Measurements from ENCODE around the gene ARHGAP32. TPM values are rescaled to one million over a fixed set of nuclear protein-coding genes. Genes with fewer than 3 reads are reported as not detected.
A peak's percentile ranks its signal among the peaks of the same experiment; 100 is the strongest.

ARHGAP32 gene
- polyA plus RNA-seq, 1 experiment, result 6.1 TPM

GRCh38 chr11:129223701-129224149 lies 31.6 kb upstream of the ARHGAP32 start:
- DNase-seq (ENCODE audit: low read depth), result peak; percentile 26
- Histone ChIP-seq H3K4me3 (ENCODE audit: low read depth, low read length) (no peak overlapping the region), H3K36me3 (ENCODE audit: control insufficient read depth, insufficient read depth, low read length) (no peaks in the 10 kb centered on the region), H3K27me3 (ENCODE audit: control insufficient read depth, insufficient read depth, low read length) (no peaks in the 10 kb centered on the region)
- TF ChIP-seq CTCF (IDR thresholded peaks at IDR 0.05; ENCODE audit: insufficient read depth, low read depth, low read length), result no peak
- ChIA-PET CTCF (interaction anchor here (1.0 to 2.4 kb wide), 5 partner anchors 11 to 108 kb away, joined by 3 to 8 read pairs (median 3); no protein-coding TSS in a partner anchor), POLR2A (no interaction called here)

DNA sequence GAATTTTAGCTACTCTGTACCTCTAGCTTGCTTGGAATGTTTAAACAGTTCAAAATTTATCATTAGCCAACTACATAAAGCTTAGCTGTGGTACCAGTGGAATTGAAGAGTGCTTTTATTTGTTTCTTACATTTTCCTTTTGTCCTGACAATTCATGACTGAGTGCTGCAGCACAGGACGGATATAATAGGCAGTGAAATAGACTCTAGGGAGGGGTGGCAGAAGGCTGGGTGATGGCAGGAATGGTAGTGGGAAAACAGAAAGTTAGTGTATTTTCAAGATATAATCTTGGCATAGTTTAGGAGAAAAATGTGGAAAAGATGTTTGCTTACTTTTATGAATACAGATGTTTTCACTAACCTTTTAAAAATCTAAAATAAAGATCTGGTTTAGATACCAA lies 31.1 kb upstream of the ARHGAP32 start:
- H3K4me3 ChIP-seq (ENCODE audit: low read depth, low read length), result no peak overlapping the region
- POLR2A ChIA-PET, result no interaction called here
- no peak for TF ChIP-seq CTCF (IDR thresholded peaks at IDR 0.05; ENCODE audit: insufficient read depth, low read depth, low read length)
- no peaks in the 10 kb centered on the region for H3K36me3 ChIP-seq (ENCODE audit: control insufficient read depth, insufficient read depth, low read length)
- DNase-seq (ENCODE audit: low read depth), result no peak
- CTCF ChIA-PET, result interaction anchor here (1.0 to 2.4 kb wide), 5 partner anchors 11 to 108 kb away, joined by 3 to 8 read pairs (median 3); no protein-coding TSS in a partner anchor
- no peaks in the 10 kb centered on the region for H3K27me3 ChIP-seq (ENCODE audit: control insufficient read depth, insufficient read depth, low read length)

DNA sequence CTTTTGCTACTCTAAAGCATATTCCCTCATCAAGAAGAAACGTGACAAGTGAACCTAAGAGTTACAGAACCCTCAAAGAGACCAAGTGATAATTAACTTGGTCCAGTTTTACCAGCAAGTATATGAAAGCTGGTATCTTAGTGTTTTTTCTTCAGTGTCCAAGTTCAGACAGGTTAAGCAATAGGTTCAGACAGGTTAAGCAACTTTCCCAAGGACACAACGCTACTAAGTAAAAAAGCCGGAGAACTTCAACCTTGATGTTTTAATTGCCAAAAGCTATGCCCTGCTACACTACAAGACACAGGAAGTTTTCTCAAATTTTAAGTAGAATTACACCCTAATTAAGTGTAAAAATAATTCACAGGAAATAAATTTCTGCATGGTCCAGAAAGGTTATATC lies 30.0 kb upstream of the ARHGAP32 start:
- H3K27me3 ChIP-seq (ENCODE audit: control insufficient read depth, insufficient read depth, low read length), result no peaks in the 10 kb centered on the region
- ChIA-PET CTCF (no interaction called here), POLR2A (no interaction called here)
- H3K36me3 ChIP-seq (ENCODE audit: control insufficient read depth, insufficient read depth, low read length), result no peaks in the 10 kb centered on the region
- no peak overlapping the region for H3K4me3 ChIP-seq (ENCODE audit: low read depth, low read length)
- no peak for TF ChIP-seq CTCF (IDR thresholded peaks at IDR 0.05; ENCODE audit: insufficient read depth, low read depth, low read length)
- DNase-seq (ENCODE audit: low read depth), result no peak

GRCh38 chr11:129215506-129216245 lies 23.6 kb upstream of the ARHGAP32 start:
- no peak overlapping the region for H3K4me3 ChIP-seq (ENCODE audit: low read depth, low read length)
- no peaks in the 10 kb centered on the region for H3K27me3 ChIP-seq (ENCODE audit: control insufficient read depth, insufficient read depth, low read length)
- ChIA-PET CTCF (no interaction called here), POLR2A (no interaction called here)
- no peak for DNase-seq (ENCODE audit: low read depth)
- H3K36me3 ChIP-seq (ENCODE audit: control insufficient read depth, insufficient read depth, low read length), result no peaks in the 10 kb centered on the region
- no peak for TF ChIP-seq CTCF (IDR thresholded peaks at IDR 0.05; ENCODE audit: insufficient read depth, low read depth, low read length)

DNA sequence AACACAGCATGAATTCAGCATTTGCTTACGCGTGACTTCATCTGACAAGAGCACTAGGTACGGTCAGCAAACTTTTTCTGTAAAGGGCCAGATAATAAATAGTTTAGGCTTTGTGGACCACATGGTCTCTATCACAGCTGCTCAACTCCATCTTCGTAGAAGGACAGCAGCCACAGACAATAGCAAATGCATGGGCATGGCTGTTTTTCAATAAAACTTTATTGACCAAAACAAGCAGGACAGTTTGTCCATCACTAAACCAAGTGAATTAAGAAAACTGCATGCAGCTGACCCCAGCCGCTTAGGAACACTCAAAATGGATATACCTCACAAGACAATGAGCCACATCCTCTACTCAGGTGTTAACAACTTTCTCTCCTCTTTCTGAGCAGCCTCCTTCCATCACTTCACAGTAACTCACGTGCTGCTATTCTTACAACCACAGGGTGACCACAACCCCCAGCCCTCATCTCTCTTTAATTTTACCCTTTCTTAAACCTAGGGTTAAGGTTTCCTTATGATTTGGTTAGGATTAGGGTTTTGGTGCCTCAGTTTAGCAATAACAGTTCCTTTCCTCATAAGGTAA lies 22.7 kb upstream of the ARHGAP32 start:
- no peak for TF ChIP-seq CTCF (IDR thresholded peaks at IDR 0.05; ENCODE audit: insufficient read depth, low read depth, low read length)
- H3K27me3 ChIP-seq (ENCODE audit: control insufficient read depth, insufficient read depth, low read length), result no peaks in the 10 kb centered on the region
- no peaks in the 10 kb centered on the region for H3K36me3 ChIP-seq (ENCODE audit: control insufficient read depth, insufficient read depth, low read length)
- ChIA-PET CTCF (no interaction called here), POLR2A (no interaction called here)
- H3K4me3 ChIP-seq (ENCODE audit: low read depth, low read length), result no peak overlapping the region
- DNase-seq (ENCODE audit: low read depth), result no peak
